ENCODE results near the gene MED13L. TPM values are rescaled to one million over a fixed set of nuclear protein-coding genes. Genes with fewer than 3 reads are reported as not detected.

MED13L gene
- total and polyA plus RNA-seq, 2 of the 8 experiments (the other 6 are each of a cell fraction or from before 2014, with no cell fraction given), result 15.9 to 51.7 TPM

DNA sequence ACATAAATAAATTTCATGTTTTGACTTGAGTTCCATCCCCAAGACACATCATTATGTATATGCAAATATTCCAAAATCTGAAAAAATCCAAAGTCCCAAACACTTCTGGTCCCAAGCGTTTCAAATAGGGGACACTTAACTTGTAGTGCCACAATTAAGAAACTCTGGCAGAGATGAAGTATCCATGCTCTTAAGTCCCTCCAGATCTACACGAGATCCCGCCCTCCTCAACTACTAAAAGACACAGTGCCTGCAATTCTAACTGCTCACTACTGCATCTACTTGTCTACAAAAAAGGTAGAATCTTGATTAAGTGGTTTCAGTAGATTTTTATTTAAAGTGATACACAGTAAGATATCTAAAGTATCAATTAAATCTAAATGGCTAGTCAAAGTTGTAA, 97.0 kb downstream of the MED13L start:
- H3K79me2 ChIP-seq (ENCODE audit: control insufficient read depth in 1 of 2, insufficient read depth in 2 of 2, low read length in 2 of 2), result peaks cover 0 to 93% of the 10 kb centered on the region in 2 experiments; a peak in 3 of 4 replicates
- FAIRE-seq (no peak), DNase-seq (ENCODE audit: low read depth in 1 of 2, low spot score in 2 of 2) (no peak)
- 90% methylated on average over 3 of the region's 3 CpGs; no CpG with 5 or more reads in 1 of the 2 experiments for WGBS, 2 experiments (ENCODE audit: extremely low coverage in 1 of 2, insufficient coverage in 1 of 2, insufficient read length in 1 of 2, insufficient replicate concordance in 2 of 2, low coverage in 1 of 2, low lambda C conversion rate in 2 of 2, missing lambda C conversion rate in 1 of 2)
- no peak overlapping the region for H2BK120ac ChIP-seq (replicated peaks; ENCODE audit: low read depth, low read length)
- H3K4me2 ChIP-seq (ENCODE audit: insufficient read depth in 1 of 2, low read depth in 2 of 2, low read length in 2 of 2), result no peak overlapping the region
- ChIA-PET POLR2A (ENCODE audit: partially characterized antibody) (no interaction called here), CTCF (ENCODE audit: partially characterized antibody) (no interaction called here)
- H3K56ac ChIP-seq (replicated peaks; ENCODE audit: insufficient read length, low read depth, low read length), result no peak overlapping the region
- H3K18ac ChIP-seq (ENCODE audit: extremely low read depth, low read length), result no peak overlapping the region
- no peak overlapping the region for H4K5ac ChIP-seq (ENCODE audit: insufficient read length, low read depth, low read length)
- H4K8ac ChIP-seq (ENCODE audit: extremely low read depth, insufficient read depth, low read length), result no peak overlapping the region
- no peak overlapping the region for H2AK5ac ChIP-seq (ENCODE audit: low read depth, low read length)
- H3K14ac ChIP-seq (ENCODE audit: insufficient read length), result no peak overlapping the region
- no peak overlapping the region for H3K27ac ChIP-seq (ENCODE audit: low read depth, low read length)
- H3K4me3 ChIP-seq (ENCODE audit: extremely low read depth in 1 of 4, insufficient read depth in 2 of 4, low read depth in 3 of 4, low read length in 4 of 4), result no peak overlapping the region
- H3K27me3 ChIP-seq (replicated peaks in 1 of 4; ENCODE audit: control insufficient read depth in 3 of 4, extremely low read depth in 1 of 4, insufficient read depth in 3 of 4, low read length in 3 of 4), result peaks cover 0 to 1% (median 0%) of the 10 kb centered on the region in 4 experiments; a peak in 1 of 7 replicates
- no peak overlapping the region for H2AFZ ChIP-seq (ENCODE audit: low read length)
- H3K23ac ChIP-seq (ENCODE audit: insufficient read length), result no peak overlapping the region
- H3K36me3 ChIP-seq (ENCODE audit: control insufficient read depth in 2 of 4, insufficient read depth in 4 of 4, low read length in 3 of 4), result no peaks in the 10 kb centered on the region
- H2BK15ac ChIP-seq (ENCODE audit: low read length), result no peak overlapping the region
- TF ChIP-seq SIN3A (conservative IDR thresholded peaks at IDR 0.05 in 1 of 2, IDR thresholded peaks at IDR 0.05 in 1 of 2; ENCODE audit: low read depth in 1 of 2, low read length in 2 of 2) (no peak), JUND (IDR thresholded peaks at IDR 0.05; ENCODE audit: low read length) (no peak)
- H3K9me3 ChIP-seq (ENCODE audit: insufficient read depth in 2 of 2, low read depth in 1 of 2, low read length in 1 of 2), result no peaks in the 10 kb centered on the region
- H4K91ac ChIP-seq (replicated peaks; ENCODE audit: insufficient read length, low read length), result no peak overlapping the region
- no peaks in the 10 kb centered on the region for H3K23me2 ChIP-seq (ENCODE audit: low read depth, low read length)
- H3K79me1 ChIP-seq (ENCODE audit: low read depth, low read length), result no peaks in the 10 kb centered on the region
- no peak overlapping the region for H2BK20ac ChIP-seq (ENCODE audit: low read length)
- H2BK12ac ChIP-seq (ENCODE audit: low read depth, low read length), result no peak overlapping the region
- H3K9ac ChIP-seq (replicated peaks in 1 of 4; ENCODE audit: extremely low read depth in 1 of 4, low read depth in 3 of 4, low read length in 3 of 4), result no peak overlapping the region
- H2BK5ac ChIP-seq (ENCODE audit: low read depth, low read length), result no peak overlapping the region
- peaks cover 0 to 3% (median 1%) of the 10 kb centered on the region in 4 experiments; a peak in 3 of 7 replicates for H3K4me1 ChIP-seq (replicated peaks in 1 of 4; ENCODE audit: control insufficient read depth in 3 of 4, insufficient read depth in 4 of 4, low read length in 3 of 4)
- H3K4ac ChIP-seq (replicated peaks; ENCODE audit: insufficient read length, low read depth, low read length), result no peak overlapping the region
- H4K20me1 ChIP-seq (replicated peaks in 1 of 2; ENCODE audit: control insufficient read depth in 1 of 2, insufficient read depth in 2 of 2, low read length in 2 of 2), result peaks cover 5 to 8% of the 10 kb centered on the region in 2 experiments
